OCI-LY3 (cell line): ENCODE results near the gene TARBP2.
A peak's percentile ranks its signal among the peaks of the same experiment; 100 is the strongest.

ENCODE experiments used
- H2AFZ ChIP-seq: fragments of 200-600, 300-600 bp; shearing (Covaris generic); 2 replicates; pipeline ENCODE4 v1.6.0; 2014; ENCODE audit warnings: antibody characterized with exemption, low read depth, low read length
- H3K27ac ChIP-seq: fragments of 200-600, 300-600 bp; sonication (generic); 2 replicates; pipeline ENCODE4 v1.5.1; 2014; ENCODE audit warnings: mild to moderate bottlenecking, low read length, moderate library complexity, mixed read lengths
- H3K27me3 ChIP-seq: fragments of 200-600, 300-600 bp; sonication (generic); 2 replicates; pipeline ENCODE4 v1.6.1; 2014; ENCODE audit warnings: low read depth, low read length, mixed read lengths
- H3K36me3 ChIP-seq: fragments of 200-600, 300-600 bp; sonication (generic); replicated peaks from 2 replicates; pipeline ENCODE3; 2014; ENCODE audit warnings: low read depth, low read length, mixed read lengths
- H3K4me1 ChIP-seq: fragments of 300-600, 200-600 bp; sonication (generic); 2 replicates; pipeline ENCODE4 v1.6.1; 2014; ENCODE audit warnings: low read length, mixed read lengths
- H3K4me2 ChIP-seq: fragments of 200-600, 300-600 bp; sonication (generic); 2 replicates; pipeline ENCODE4 v1.6.1; 2014; ENCODE audit warnings: low read length, mixed read lengths
- H3K4me3 ChIP-seq: fragments of 300-600, 200-600 bp; sonication (generic); 2 replicates; pipeline ENCODE4 v1.5.1; 2014; ENCODE audit warnings: antibody characterized with exemption, mild to moderate bottlenecking, low read length, moderate library complexity
- H3K79me2 ChIP-seq: fragments of 300-600, 200-600 bp; shearing (Covaris generic); 2 replicates; pipeline ENCODE4 v1.6.1; 2014; ENCODE audit warnings: mild to moderate bottlenecking, low read length, mixed read lengths
- H3K9ac ChIP-seq: fragments of 300-600, 200-600 bp; shearing (Covaris generic); 2 replicates; pipeline ENCODE4 v1.6.0; 2014; ENCODE audit warnings: mild to moderate bottlenecking, low read length, moderate library complexity
- H3K9me3 ChIP-seq: fragments of 200-600, 300-600 bp; shearing (Covaris generic); 2 replicates; pipeline ENCODE4 v1.6.1; 2014; ENCODE audit warnings: low read length, mixed read lengths; ENCODE audit not compliant: insufficient read depth
- H4K20me1 ChIP-seq: fragments of 200-600, 300-600 bp; sonication (generic); 2 replicates; pipeline ENCODE4 v1.6.1; 2016; ENCODE audit warnings: low read length, mixed read lengths; ENCODE audit not compliant: insufficient read depth
- EZH2phosphoT487 ChIP-seq: fragments of 200-600 bp; shearing (Covaris generic); IDR thresholded peaks from 2 replicates; pipeline ENCODE4 v1.6.1; 2018; ENCODE audit warnings: antibody characterized with exemption, mixed run types, low read depth
- TF ChIP-seq, protein P1 (sequence below): fragments of 200-600, 300-600 bp; sonication (generic); IDR thresholded peaks from 2 replicates; pipeline ENCODE4 v1.5.1; 2014; ENCODE audit warnings: antibody characterized with exemption, low read length, low read depth

TARBP2 gene, protein sequence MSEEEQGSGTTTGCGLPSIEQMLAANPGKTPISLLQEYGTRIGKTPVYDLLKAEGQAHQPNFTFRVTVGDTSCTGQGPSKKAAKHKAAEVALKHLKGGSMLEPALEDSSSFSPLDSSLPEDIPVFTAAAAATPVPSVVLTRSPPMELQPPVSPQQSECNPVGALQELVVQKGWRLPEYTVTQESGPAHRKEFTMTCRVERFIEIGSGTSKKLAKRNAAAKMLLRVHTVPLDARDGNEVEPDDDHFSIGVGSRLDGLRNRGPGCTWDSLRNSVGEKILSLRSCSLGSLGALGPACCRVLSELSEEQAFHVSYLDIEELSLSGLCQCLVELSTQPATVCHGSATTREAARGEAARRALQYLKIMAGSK

DNA sequence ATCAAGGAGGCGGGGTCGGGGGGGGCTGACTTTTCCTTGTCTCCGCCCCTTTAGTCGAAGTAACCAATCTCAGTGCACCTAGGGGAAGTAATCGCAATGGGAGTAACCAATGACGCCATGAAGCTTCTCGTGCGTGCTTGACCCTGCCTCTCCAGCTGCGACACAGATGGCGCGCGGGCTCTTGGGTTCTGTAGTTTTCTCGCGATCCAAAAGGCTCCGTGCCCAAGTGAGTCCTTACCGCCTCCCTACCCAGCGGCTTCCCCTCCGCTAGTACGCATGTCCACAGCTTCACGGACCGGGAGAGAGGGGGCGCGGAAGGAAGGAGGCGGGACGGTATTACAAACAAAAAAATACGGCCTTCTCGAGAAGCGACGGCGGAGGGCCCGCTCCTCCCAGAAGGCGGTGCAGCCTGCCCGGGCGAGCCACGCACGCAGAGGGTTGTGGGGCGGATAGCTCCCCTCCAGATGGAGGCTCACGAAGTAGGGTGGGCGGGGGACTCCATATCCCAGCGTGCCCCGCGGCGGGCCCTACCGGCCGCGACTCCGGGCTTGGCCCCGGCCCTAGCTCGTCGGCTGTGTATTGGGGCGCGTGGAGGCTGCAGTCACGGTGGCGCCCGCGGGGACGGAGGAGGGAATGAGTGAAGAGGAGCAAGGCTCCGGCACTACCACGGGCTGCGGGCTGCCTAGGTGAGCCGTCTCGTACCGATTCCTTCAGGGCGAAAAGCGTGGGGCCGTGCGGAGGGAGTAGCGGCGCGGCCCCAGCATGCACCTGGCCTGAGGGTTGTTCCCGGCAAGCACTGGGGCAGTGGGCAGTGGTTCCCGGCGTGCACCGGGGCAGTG is at the start of gene TARBP2:
Gene TARBP2, plus strand, starts transcription at position 508 of the 839 bp plus-strand sequence. Its CDS starts 126 bp downstream, at position 634.
- H3K4me1 ChIP-seq = peaks cover 24% of the 10 kb centered on the region
- H3K36me3 ChIP-seq = no peaks in the 10 kb centered on the region
- H3K79me2 ChIP-seq = peaks cover 17% of the 10 kb centered on the region
- H4K20me1 ChIP-seq = no peaks in the 10 kb centered on the region
- no peaks in the 10 kb centered on the region for H3K9me3 ChIP-seq
- peak within 1 kb of the TSS; percentile 100 for H3K4me2 ChIP-seq
- peak within 1 kb of the TSS; percentile 78; the same call in 1 of the 2 replicates for H2AFZ ChIP-seq
- H3K27me3 ChIP-seq = no peaks in the 10 kb centered on the region
- H3K27ac ChIP-seq = peak within 1 kb of the TSS; percentile 83
- H3K9ac ChIP-seq = peak within 1 kb of the TSS; percentile 88
- TF ChIP-seq, protein P1, sequence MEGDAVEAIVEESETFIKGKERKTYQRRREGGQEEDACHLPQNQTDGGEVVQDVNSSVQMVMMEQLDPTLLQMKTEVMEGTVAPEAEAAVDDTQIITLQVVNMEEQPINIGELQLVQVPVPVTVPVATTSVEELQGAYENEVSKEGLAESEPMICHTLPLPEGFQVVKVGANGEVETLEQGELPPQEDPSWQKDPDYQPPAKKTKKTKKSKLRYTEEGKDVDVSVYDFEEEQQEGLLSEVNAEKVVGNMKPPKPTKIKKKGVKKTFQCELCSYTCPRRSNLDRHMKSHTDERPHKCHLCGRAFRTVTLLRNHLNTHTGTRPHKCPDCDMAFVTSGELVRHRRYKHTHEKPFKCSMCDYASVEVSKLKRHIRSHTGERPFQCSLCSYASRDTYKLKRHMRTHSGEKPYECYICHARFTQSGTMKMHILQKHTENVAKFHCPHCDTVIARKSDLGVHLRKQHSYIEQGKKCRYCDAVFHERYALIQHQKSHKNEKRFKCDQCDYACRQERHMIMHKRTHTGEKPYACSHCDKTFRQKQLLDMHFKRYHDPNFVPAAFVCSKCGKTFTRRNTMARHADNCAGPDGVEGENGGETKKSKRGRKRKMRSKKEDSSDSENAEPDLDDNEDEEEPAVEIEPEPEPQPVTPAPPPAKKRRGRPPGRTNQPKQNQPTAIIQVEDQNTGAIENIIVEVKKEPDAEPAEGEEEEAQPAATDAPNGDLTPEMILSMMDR = no peak
- TF ChIP-seq EZH2phosphoT487 = no peak
- peak within 1 kb of the TSS; percentile 80 for H3K4me3 ChIP-seq

DNA sequence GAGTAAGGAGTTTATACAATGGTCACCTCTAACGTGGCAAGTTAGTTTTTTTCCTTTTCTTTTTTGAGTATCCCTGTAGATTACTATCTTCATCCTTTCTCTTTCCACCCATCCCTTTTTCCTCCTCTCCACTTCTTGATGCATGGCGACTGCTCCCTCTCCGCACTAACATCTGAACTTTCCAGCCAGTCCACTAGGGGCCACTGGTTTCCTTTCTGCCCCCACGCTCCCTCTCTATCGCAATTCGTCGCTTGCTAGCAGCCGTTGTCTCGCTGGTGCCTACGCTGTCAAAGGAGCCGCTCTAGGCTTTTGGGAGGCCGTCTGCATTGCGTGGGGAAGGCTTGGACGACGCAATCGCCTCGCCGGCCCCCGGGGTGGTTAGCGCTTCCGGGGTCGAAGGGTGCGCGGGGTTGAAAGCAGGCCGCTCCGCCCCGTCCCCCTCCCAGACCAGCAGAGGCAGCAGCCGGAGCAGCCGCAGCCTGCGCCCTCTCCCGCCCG is 49.4 kb upstream of the TARBP2 start, which contains the start of gene PCBP2:
Gene PCBP2, plus strand, starts transcription at position 442 of the 498 bp plus-strand sequence. CDS start 2,699 bp downstream, outside the sequence.
- H2AFZ ChIP-seq = peak within 1 kb of the TSS; percentile 71
- peak within 1 kb of the TSS; percentile 74 for H3K27ac ChIP-seq
- H3K4me1 ChIP-seq = peaks cover 18% of the 10 kb centered on the region

DNA sequence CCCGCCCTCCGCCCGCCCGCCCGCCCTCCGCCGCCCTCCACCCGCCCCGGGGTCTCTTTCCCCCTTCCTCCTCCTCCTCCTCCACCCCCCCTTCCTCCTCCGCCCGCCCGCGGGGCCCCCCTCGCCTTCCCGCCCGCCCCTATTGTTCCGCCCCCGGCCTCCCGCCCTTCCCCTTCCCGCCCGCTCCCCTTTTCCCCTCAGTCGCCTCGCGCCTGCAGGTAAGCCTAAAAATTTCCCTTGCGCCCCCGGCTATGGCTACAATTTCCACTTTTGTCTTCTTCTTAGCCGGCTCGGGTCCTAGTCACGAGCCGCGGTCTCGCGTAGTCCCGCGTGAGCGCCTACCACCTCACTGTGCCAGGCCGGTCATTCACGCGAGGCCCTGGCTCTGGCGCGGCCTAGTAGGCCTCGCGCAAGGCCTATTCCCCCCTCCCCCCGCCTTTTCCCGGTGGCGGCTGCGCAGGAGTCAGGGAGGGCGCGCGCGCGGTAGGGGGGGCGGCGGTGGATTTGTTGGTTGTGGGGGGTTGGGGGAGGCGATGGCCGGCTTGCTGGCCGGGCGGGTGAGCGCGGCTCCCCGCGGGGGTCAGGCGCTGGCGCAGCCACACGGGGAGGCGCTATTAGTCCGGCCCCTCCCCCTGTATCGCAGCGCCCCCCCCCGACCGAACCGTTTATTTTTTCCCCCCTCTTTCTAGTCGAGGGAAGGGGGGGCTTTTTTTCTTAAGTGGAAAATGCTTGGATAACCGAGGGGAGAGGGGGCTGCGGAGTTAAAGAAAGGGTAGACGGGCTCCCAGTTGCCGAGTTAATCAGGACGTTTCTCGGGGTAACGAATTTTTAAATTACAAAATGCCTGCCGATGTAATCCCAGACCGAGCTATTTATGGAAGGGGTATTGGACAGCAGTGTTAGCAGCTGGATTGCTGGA is 48.7 kb upstream of the TARBP2 start:
- no peaks in the 10 kb centered on the region for H3K27me3 ChIP-seq
- H3K9me3 ChIP-seq = no peaks in the 10 kb centered on the region
- peaks cover 55% of the 10 kb centered on the region for H3K36me3 ChIP-seq
- TF ChIP-seq EZH2phosphoT487 = no peak
- TF ChIP-seq, protein P1 = peak; percentile 60
- no peak overlapping the region for H2AFZ ChIP-seq
- H3K9ac ChIP-seq = peak overlapping the region; percentile 96
- peak overlapping the region; percentile 87 for H3K4me2 ChIP-seq
- peaks cover 53% of the 10 kb centered on the region for H3K79me2 ChIP-seq
- peaks cover 18% of the 10 kb centered on the region for H3K4me1 ChIP-seq
- peak overlapping the region; percentile 74 for H3K27ac ChIP-seq
- peaks cover 31% of the 10 kb centered on the region for H4K20me1 ChIP-seq
- peak overlapping the region; percentile 85 for H3K4me3 ChIP-seq

More for the DNA sequence above, 49.4 kb upstream of the TARBP2 start, which contains the start of gene PCBP2:
- H3K79me2 ChIP-seq = peaks cover 46% of the 10 kb centered on the region
- no peaks in the 10 kb centered on the region for H3K27me3 ChIP-seq
- peak within 1 kb of the TSS; percentile 87 for H3K4me2 ChIP-seq
- H3K4me3 ChIP-seq = peak within 1 kb of the TSS; percentile 85
- H3K9ac ChIP-seq = peak within 1 kb of the TSS; percentile 96
- peaks cover 31% of the 10 kb centered on the region for H4K20me1 ChIP-seq
- TF ChIP-seq EZH2phosphoT487 = no peak
- TF ChIP-seq, protein P1 = peak; percentile 75
- no peaks in the 10 kb centered on the region for H3K9me3 ChIP-seq
- peaks cover 50% of the 10 kb centered on the region for H3K36me3 ChIP-seq
